HG03460 (cell line): ENCODE data around the gene AFF3.

Experiments
- ATAC-seq: cut with Tn5 transposase; IDR thresholded peaks from one replicate; pipeline ENCODE4 v1.9.1; 2021; ENCODE audit not compliant: unreplicated experiment

AFF3 gene

DNA sequence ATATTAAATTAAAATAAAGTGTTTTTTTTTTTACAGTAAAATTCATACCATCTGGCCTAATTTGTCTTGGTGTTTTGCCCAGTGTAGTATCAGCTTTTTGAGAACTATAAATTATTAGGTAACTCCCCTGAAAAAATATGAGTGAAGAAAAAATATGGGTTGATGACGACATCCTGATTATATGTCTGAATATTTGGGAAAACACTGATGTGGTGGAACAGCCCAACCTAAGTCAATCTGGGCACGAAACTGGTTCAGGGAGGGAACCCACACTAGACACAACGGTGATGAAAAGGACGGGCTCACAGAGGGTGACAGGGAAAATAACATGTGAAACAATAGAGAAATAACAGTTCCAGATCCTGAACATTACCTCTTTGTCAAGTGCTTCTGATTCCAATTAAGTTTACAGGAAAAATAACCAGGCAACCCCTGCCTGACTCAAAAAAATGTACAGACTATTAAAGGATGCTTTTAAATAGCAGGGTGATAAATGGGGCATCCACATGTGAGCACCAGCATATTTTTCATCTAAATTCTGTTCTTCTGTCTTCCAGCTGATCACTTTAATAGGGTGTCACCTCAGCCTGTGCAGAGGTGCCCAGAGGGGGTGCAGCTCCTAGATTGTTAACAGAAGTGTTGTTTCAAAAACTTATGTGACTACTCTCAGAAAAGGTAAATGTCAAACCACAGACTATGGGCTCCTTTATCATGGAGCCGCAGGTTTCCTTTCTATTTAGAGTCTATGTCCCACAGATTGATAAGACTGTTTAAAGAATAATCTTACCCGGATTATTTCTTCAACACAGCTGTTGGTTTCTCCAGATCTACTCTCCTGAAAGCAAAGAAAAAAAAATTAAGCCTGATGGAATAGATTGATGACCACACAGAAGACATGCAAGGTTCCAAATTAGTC lies 305.4 kb downstream of the AFF3 start:
- ATAC-seq: no peak

DNA sequence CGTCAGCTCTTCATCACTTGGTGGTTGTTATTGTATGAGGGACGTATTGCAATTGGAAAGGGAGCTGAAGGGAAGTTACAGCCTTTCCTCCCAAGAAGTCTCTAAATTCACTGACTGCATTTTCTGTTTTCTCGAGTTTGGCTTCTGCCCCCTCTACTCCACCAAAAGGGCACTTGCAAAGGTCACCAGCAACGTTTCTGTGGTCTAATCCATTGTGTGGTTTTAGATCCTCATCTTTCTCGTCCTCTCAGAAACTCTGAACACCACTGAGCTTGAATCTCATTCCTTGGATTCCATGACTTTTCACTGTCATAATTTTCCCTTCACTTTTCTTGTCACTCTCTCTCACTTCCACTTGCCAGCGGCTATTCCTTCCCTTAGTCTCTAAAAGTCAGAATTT lies 308.0 kb downstream of the AFF3 start:
- ATAC-seq: no peak

DNA sequence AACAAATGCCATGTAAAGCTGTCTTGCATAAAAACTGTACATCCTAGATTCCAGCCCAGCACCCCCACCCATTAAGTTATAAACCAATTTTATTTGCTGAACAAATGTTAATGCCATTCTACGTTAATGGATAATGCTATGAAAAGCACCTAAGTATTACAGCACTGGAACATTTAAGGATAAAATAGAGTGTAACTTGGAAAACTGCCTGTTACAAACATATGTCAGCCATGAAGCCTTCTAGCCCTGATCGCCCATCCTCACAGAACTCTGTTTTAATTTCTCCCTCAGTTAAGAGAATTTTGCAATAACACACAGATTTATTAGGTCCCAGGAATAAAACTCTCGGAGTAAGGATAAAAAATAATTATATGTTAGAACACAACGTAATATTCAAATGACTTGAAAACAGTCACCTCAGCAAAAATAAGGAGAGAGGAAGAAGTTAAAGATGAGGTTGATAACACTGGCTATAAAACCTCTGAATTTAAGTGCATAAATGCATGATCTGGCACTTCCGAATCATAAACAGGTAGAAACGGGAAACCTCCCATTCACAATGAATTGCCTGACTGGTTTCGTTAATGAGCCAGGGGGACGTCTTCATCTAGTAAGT lies 308.7 kb downstream of the AFF3 start:
- ATAC-seq: no peak

- no peak for ATAC-seq
These were observed 309.5 kb downstream of the AFF3 start for GRCh38 chr2:99832926-99833325.

- no peak for ATAC-seq
These were observed 310.6 kb downstream of the AFF3 start for GRCh38 chr2:99831772-99832171.

GRCh38 chr2:99827296-99827999 lies 314.9 kb downstream of the AFF3 start:
- no peak for ATAC-seq

- ATAC-seq: no peak
These were observed 316.8 kb downstream of the AFF3 start for GRCh38 chr2:99825630-99826029.

DNA sequence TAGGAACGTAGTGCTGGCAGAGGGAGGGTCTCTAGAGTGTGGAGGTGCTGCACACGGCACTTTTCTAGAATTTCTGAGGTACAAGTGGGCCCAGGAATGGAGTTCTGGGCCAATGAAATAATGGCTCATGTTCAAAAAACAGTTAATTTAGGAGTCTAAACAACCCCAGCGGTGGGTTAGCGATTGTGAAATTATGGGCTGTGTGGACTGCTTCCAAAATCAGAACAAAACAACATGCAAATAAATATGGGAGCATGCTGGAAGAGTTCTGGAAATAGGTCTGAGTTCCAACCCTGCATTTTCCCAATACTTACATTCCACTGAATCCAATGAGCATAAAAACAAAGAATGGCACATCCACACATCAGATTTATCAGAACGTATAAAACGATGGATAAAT lies 317.6 kb downstream of the AFF3 start:
- no peak for ATAC-seq

DNA sequence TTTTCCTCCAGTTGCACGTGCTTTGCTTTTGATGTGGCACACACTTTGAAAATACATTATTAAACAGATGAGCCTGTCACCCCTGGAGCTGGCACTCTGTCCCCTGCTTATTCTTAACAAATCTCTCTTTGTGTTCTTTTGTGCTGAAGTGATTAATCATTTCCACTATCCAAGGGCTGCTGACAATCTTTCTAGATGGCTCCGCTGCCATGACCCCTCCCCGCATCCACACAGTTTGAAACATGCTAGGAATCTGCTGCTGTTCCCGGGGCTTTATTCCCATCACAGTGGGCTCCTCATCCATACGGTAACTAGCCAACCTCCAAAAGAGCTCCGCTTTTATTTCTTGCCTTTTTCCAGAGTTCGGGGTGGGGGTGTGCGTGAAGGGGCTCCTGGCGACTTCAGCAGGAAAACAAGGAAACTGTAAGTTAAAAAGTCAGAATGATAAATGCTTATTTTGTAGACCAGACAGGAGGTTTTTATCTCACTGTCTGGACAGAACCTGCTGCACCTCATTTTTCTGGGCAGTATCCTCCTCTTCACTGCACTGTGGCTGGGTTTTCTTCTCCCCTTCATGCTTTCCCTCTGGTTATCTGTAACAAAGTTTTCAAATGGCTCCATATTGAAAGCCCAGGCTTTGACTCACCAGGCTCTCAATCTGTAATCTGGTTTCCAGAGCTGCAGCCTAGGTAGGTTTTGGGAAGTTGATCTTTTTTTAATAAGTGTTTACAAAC lies 319.7 kb downstream of the AFF3 start:
- ATAC-seq: no peak

DNA sequence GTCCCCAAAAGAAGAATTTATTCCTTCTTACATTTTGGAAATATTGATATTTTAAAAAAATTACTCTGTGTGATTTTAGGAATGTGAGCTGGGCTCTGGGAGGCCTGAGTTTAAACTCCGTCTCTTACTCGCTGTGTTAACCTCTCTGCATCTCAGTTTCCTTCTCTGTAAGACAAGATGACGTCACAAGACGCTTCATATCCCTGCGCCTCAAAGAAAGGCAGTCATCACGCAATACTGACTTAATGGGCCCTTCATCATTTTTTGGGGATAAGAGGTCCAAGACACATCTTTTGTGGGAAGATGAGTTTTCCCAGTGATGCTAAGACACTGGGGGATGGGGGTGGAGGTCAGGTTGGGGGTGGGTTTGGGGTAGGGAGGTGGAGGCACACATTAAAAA lies 320.4 kb downstream of the AFF3 start:
- ATAC-seq: no peak

GRCh38 chr2:99821572-99821971 lies 320.8 kb downstream of the AFF3 start:
- no peak for ATAC-seq

GRCh38 chr2:99821039-99821438 lies 321.4 kb downstream of the AFF3 start:
- no peak for ATAC-seq

DNA sequence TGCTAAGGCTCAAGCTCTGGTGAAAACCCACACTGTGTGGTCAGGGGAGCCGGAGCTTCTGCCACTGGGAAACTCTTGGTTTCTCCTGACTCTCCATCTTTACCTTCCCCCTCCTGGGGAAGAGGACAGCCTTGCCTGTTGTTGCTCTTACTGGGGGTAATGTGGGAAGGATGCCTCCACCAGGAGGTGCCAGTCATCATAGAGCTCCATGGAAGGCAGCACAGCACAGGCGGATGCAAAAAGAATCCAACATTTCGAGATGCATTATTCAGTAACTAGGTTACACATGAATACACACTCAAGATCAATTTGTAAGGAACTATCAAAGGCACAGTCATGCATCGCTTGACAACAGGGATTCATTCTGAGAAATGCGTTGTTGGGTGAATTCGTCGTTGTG lies 322.6 kb downstream of the AFF3 start:
- no peak for ATAC-seq

GRCh38 chr2:99818842-99819241 lies 323.5 kb downstream of the AFF3 start:
- ATAC-seq: no peak

- ATAC-seq: no peak
These were observed 325.5 kb downstream of the AFF3 start for GRCh38 chr2:99816908-99817307.

DNA sequence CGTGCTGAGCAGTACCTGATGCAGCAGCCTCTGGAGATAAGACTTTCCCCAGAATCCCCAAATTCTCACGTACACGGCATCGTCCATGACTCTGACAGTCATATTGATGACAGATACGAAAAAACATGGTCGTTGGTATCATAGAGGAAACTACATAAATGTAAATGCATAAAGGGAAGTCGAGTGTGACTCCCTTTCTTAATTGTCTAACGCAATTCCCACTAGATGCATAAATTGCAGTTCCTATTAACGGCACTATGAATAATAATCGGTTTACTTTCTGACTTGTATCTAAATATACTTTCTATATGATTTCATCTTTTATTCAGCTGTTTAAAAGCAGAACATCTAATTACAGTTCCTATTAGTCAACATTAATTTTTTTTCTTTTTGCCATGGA lies 330.0 kb downstream of the AFF3 start:
- no peak for ATAC-seq

- ATAC-seq: no peak
These were observed 330.8 kb downstream of the AFF3 start for GRCh38 chr2:99811544-99811943.

- ATAC-seq: no peak
These were observed 332.2 kb downstream of the AFF3 start for GRCh38 chr2:99810225-99810624.

GRCh38 chr2:99809259-99809900 lies 333.0 kb downstream of the AFF3 start:
- ATAC-seq: no peak

DNA sequence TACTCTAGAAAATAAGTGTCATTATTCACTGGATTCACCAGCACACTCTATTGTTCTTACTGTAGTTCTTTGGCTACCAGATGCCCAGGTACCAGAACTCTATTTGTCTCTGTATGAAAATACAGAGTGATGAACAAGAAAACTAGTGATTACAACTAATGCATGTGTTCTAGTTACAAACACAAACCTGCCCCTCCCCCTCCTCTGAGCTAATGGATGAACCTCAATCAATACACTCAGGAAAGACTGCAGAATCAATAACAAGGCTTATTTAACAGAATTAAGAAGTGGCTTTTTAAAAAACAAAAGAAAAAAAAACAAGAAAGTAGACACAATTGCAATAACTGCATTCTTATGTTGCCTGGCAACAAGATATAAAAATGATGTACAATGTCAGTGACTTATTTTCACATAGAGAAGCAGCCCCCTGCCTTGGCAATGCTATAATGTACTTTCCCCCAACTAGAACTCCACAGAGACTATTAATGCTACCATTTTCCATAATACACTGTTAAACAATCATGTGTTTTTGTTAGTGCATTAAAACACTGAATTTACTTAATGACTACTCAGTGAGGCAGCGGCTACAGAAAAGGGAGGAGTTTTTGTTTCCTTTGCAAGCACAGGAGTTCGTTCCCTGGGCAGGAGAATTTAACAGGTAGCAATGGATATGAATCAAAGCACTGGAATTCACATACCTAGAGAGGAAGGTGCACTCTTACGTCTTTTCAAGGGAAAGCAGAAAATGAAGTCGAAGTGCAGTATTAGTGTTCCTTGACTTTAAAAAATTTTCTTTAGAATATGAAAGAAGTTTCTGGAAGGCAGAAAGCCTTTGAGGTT lies 333.8 kb downstream of the AFF3 start:
- no peak for ATAC-seq
